Measurements from ENCODE around the gene MEIS1. TPM values are rescaled to one million over a fixed set of nuclear protein-coding genes. Genes with fewer than 3 reads are reported as not detected.

MEIS1 gene
- total RNA-seq, 1 experiment from 2014 or later, result 4.1 TPM

DNA sequence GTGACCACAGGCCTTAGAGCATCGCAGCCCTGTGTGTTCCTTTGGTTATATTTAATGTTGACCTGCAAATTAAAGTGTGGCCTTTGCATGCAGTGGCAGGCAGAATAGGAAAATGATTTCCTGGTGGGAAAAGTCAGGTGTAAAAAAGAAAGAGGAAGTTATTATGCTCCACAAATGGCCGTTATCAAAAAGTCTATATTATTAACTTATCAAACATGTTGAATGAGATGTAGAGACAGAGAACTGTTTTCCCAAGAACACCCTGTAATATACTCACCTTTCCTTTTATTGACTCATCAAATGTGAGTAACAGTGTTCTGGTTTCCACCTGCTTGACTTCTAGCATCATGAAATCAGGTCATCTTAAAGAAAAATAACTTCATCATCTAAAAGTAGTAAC, 35.3 kb downstream of the MEIS1 start:
- H3K27me3 ChIP-seq (ENCODE audit: low read length), result no peaks in the 10 kb centered on the region
- CTCF ChIA-PET, result no interaction called here
- no peak overlapping the region for H3K4me3 ChIP-seq (ENCODE audit: low read length)
- no peaks in the 10 kb centered on the region for H3K9me3 ChIP-seq (ENCODE audit: low read length)
- no peak overlapping the region for H3K27ac ChIP-seq (ENCODE audit: low read length)
- no peaks in the 10 kb centered on the region for H3K4me1 ChIP-seq (ENCODE audit: insufficient read depth, low read length)
- no peaks in the 10 kb centered on the region for H3F3A ChIP-seq (ENCODE audit: low read length, unreplicated experiment)
- no peak overlapping the region for H2AFZ ChIP-seq (ENCODE audit: low read length)
- DNase-seq (peak; percentile 11), ATAC-seq (no peak)
- no peaks in the 10 kb centered on the region for H3K36me3 ChIP-seq (ENCODE audit: low read depth, low read length)
- no peaks in the 10 kb centered on the region for H3K9me2 ChIP-seq (replicated peaks; ENCODE audit: low read length)
- BruUV-seq (replicated peaks), result no TSS peak
- H3K79me2 ChIP-seq (ENCODE audit: low read length), result no peaks in the 10 kb centered on the region
- POLR2A ChIA-PET (ENCODE audit: unreplicated experiment), result no interaction called here
- H4K20me1 ChIP-seq (ENCODE audit: low read length), result no peaks in the 10 kb centered on the region
- no peak for TF ChIP-seq EZH2 (IDR thresholded peaks at IDR 0.05; ENCODE audit: low read length, unreplicated experiment)
- TF ChIP-seq, protein P1, sequence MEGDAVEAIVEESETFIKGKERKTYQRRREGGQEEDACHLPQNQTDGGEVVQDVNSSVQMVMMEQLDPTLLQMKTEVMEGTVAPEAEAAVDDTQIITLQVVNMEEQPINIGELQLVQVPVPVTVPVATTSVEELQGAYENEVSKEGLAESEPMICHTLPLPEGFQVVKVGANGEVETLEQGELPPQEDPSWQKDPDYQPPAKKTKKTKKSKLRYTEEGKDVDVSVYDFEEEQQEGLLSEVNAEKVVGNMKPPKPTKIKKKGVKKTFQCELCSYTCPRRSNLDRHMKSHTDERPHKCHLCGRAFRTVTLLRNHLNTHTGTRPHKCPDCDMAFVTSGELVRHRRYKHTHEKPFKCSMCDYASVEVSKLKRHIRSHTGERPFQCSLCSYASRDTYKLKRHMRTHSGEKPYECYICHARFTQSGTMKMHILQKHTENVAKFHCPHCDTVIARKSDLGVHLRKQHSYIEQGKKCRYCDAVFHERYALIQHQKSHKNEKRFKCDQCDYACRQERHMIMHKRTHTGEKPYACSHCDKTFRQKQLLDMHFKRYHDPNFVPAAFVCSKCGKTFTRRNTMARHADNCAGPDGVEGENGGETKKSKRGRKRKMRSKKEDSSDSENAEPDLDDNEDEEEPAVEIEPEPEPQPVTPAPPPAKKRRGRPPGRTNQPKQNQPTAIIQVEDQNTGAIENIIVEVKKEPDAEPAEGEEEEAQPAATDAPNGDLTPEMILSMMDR (conservative IDR thresholded peaks at IDR 0.05; ENCODE audit: low read depth, low read length), result no peak
- TF ChIP-seq EZH2phosphoT487 (IDR thresholded peaks at IDR 0.05; ENCODE audit: borderline replicate concordance, low read length), result no peak
- intact Hi-C loops (cut with micrococcal nuclease), result no loop called here
- H3K9ac ChIP-seq (ENCODE audit: low read length), result no peak overlapping the region
- H3K4me2 ChIP-seq (ENCODE audit: low read length), result no peak overlapping the region

DNA sequence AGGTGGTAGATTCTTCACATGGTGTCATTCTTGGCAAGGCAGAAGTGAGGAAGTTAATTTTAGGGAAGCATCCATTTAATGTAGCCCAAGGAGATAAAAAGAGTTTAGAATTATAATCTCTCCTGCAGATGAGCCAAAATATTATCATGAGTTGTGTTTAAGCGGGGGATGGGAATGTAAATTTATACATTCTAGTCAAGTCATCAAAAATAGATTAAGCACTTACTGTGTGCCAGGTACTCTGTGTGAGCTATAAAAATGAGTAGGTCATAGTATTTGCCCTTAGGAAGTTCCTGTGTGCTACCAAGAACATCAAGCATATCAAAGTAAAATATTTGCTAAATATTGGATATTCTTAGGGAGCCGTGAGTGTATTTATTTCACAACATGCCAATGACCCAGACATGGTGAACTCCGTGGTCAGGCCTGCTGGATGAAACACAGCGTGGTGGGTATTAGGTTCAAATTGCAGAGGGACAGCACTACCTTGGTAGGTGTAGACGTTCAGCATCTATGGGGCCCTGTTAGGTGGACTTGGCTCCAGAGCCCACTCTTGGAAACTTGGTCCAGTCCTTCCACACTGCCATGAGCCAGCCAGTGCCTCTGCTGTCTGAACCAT, 37.4 kb downstream of the MEIS1 start:
- no peaks in the 10 kb centered on the region for H3K79me2 ChIP-seq (ENCODE audit: low read length)
- H2AFZ ChIP-seq (ENCODE audit: low read length), result no peak overlapping the region
- no peak for TF ChIP-seq EZH2phosphoT487 (IDR thresholded peaks at IDR 0.05; ENCODE audit: borderline replicate concordance, low read length)
- TF ChIP-seq, protein P1 (conservative IDR thresholded peaks at IDR 0.05; ENCODE audit: low read depth, low read length), result no peak
- no peak for TF ChIP-seq EZH2 (IDR thresholded peaks at IDR 0.05; ENCODE audit: low read length, unreplicated experiment)
- ChIA-PET CTCF (no interaction called here), POLR2A (ENCODE audit: unreplicated experiment) (no interaction called here)
- no peaks in the 10 kb centered on the region for H3K4me1 ChIP-seq (ENCODE audit: insufficient read depth, low read length)
- no peaks in the 10 kb centered on the region for H3K9me2 ChIP-seq (replicated peaks; ENCODE audit: low read length)
- H3F3A ChIP-seq (ENCODE audit: low read length, unreplicated experiment), result no peaks in the 10 kb centered on the region
- H3K4me3 ChIP-seq (ENCODE audit: low read length), result no peak overlapping the region
- ATAC-seq (no peak), DNase-seq (no peak)
- H3K9me3 ChIP-seq (ENCODE audit: low read length), result no peaks in the 10 kb centered on the region
- H3K4me2 ChIP-seq (ENCODE audit: low read length), result no peak overlapping the region
- H3K36me3 ChIP-seq (ENCODE audit: low read depth, low read length), result no peaks in the 10 kb centered on the region
- H3K27ac ChIP-seq (ENCODE audit: low read length), result no peak overlapping the region
- no peak overlapping the region for H3K9ac ChIP-seq (ENCODE audit: low read length)
- no peaks in the 10 kb centered on the region for H4K20me1 ChIP-seq (ENCODE audit: low read length)
- H3K27me3 ChIP-seq (ENCODE audit: low read length), result no peaks in the 10 kb centered on the region
- no TSS peak for BruUV-seq (replicated peaks)
- intact Hi-C loops (cut with micrococcal nuclease), result no loop called here

DNA sequence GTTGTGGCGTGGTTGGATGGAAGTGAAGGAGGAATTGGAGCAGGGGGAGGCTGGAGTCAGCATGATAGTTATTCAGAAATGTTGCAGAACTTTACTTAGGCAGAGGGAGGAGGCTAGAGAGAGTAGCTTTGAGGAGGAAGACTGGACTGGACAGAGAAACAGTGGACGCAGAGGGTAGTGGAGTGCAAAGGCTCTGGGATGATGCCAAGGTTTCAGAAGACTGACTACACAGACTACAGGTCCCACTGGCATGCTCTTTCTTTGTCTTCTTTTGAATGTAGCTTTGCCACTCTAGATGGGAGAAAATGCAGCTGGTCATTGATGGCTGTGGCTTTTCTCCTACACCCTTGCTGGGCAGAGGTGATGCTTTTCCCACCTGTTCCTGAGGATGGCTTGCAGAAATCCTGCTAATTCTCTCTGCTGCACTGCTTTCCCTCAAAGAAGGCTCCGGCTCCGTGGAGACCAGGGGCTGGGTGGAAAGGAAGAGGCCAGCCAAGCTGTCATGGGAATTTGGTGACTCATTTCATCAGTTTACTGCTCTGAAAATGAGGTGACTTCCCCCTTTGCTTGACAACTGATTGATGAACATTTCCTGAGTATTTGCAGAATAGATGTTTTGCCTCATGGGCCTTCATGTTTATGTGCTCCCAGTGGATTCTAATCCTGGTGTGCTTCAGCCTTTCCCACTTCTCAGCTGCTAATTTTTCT, 42.4 kb downstream of the MEIS1 start:
- no peaks in the 10 kb centered on the region for H3K79me2 ChIP-seq (ENCODE audit: low read length)
- H3K27me3 ChIP-seq (ENCODE audit: low read length), result no peaks in the 10 kb centered on the region
- ChIA-PET POLR2A (ENCODE audit: unreplicated experiment) (no interaction called here), CTCF (no interaction called here)
- no peak for ATAC-seq
- BruUV-seq (replicated peaks), result no TSS peak
- no peak overlapping the region for H3K9ac ChIP-seq (ENCODE audit: low read length)
- H3K9me2 ChIP-seq (replicated peaks; ENCODE audit: low read length), result no peaks in the 10 kb centered on the region
- H3K4me1 ChIP-seq (ENCODE audit: insufficient read depth, low read length), result no peaks in the 10 kb centered on the region
- H3K27ac ChIP-seq (ENCODE audit: low read length), result no peak overlapping the region
- intact Hi-C loops (cut with micrococcal nuclease), result no loop called here
- no peaks in the 10 kb centered on the region for H4K20me1 ChIP-seq (ENCODE audit: low read length)
- no peak overlapping the region for H2AFZ ChIP-seq (ENCODE audit: low read length)
- DNase-seq, result no peak
- no peak for TF ChIP-seq EZH2 (IDR thresholded peaks at IDR 0.05; ENCODE audit: low read length, unreplicated experiment)
- TF ChIP-seq, protein P1 (conservative IDR thresholded peaks at IDR 0.05; ENCODE audit: low read depth, low read length), result no peak
- TF ChIP-seq EZH2phosphoT487 (IDR thresholded peaks at IDR 0.05; ENCODE audit: borderline replicate concordance, low read length), result no peak
- H3K9me3 ChIP-seq (ENCODE audit: low read length), result no peaks in the 10 kb centered on the region
- no peaks in the 10 kb centered on the region for H3F3A ChIP-seq (ENCODE audit: low read length, unreplicated experiment)
- no peak overlapping the region for H3K4me3 ChIP-seq (ENCODE audit: low read length)
- H3K36me3 ChIP-seq (ENCODE audit: low read depth, low read length), result no peaks in the 10 kb centered on the region
- H3K4me2 ChIP-seq (ENCODE audit: low read length), result no peak overlapping the region
